ENCODE measurements around the gene PMF1.
A peak's percentile ranks its signal among the peaks of the same experiment; 100 is the strongest.
"Not testable (repeated sequence)": the region's sequence is repeated elsewhere in the genome, so short reads cannot be mapped to it uniquely, and the experiment has no call there.

The PMF1 gene, protein sequence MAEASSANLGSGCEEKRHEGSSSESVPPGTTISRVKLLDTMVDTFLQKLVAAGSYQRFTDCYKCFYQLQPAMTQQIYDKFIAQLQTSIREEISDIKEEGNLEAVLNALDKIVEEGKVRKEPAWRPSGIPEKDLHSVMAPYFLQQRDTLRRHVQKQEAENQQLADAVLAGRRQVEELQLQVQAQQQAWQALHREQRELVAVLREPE

DNA sequence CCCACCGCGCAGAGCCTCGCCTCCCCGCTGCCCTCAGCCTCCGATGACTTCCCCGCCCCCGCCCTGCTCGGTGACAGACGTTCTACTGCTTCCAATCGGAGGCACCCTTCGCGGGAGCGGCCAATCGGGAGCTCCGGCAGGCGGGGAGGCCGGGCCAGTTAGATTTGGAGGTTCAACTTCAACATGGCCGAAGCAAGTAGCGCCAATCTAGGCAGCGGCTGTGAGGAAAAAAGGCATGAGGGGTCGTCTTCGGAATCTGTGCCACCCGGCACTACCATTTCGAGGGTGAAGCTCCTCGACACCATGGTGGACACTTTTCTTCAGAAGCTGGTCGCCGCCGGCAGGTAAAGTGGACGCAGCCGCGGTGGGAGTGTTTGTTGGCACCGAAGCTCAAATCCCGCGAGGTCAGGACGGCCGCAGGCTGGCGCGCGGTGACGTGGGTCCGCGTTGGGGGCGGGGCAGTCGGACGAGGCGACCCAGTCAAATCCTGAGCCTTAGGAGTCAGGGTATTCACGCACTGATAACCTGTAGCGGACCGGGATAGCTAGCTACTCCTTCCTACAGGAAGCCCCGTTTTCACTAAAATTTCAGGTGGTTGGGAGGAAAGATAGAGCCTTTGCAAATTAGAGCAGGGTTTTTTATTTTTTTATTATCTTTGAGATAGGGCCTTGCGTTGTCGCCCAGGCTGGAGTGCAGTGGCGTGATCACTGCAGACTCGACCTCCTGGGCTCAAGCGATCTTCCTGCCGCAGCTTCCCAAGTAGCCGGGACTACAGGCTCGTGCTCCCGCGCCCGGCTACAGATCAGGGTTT, at the start of gene PMF1:
TSS of gene PMF1 (plus strand) at position 175 of the 811 bp plus-strand sequence. CDS start at position 184, 9 bp downstream.
- DNase-seq = peak; percentile 97

DNA sequence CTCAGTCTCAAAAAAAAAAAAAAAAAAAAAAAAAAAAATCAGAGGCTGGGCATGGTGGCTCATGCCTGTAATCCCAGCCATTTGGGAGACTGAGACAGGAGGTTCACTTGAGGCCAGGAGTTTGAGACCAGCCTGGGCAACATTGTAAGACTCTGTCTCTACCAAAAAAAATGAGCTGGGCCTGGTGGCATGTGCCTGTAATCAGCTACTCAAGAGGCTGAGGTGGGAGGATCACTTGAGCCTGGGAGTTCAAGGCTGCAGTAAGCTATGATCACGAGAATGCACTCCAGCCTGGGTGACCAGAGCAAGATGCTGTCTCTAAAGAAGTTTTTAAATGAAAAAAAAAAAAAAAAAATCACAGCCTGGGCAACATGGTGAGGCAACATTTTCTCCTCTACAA, 49.1 kb upstream of the PMF1 start:
- no peak for DNase-seq

DNA sequence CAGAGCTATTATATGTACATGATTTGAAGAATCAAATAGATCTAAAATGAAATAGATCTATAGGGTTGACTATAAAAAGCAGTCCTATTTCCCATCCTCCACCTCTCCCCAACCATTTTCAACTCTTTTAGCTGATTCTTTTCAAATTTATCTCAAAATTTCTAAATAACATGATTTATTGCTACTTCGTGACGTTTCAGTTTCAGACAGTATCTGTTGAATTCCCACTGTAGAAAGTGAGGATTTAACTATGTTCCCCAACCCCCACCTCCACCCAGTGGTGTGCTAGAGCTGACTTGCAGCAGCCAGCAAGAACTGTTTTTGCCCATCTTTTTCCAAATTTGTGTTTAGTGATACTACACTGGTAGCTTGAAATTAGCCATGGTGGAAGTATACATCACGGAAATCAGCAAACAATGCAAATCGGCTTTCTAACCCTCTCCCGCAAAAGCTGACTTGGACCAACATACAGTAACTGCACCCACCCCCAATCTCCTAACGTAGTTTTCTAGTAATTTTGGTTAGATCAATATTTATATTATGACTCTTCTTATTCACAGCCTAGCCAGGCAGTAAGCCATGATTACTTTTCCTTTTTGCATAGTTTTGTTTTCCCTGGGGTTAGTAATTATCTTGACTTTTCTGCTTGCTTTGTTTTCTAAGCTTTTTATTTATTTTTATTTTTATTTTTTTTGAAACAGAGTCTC, 48.5 kb upstream of the PMF1 start:
- no peak for DNase-seq

DNA sequence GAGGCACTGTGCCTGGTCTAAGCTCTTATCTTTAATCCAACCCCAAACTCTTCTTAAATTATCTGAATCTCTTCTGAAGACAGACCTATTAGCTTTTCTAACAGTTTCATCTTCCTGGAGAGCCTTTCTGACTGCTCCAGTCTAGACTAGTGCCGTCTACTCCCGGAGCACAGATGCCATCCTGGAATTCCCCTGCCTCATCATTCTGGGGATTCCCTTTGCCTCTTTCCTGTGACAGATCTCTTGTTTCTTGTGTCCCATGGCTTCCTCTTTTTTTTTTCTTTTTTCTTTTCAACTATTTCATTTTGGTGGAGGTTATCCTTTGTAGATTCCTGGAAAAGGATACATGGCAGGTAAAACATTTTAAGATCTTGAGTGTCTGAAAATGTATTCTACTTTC, 47.7 kb upstream of the PMF1 start:
- DNase-seq = no peak

DNA sequence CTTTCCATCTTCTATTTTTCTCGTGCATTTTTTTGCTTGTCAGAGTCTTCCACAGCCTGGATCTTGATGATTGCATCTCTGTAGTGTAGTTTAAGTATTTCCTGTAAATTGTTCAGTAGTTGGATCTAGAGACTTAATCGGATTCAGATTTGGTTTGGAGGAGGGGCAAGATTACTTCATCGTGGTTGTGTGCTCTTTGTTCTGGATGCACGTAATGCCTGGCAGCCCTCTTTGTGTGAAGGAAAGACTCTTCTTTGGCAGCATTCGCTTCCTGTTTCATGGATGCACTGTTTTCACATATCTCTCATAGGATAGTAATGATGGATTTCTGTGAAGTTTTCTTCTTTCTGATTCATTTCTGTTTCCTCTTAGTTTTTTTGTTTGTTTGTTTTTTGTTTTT, 45.3 kb upstream of the PMF1 start:
- DNase-seq = no peak

DNA sequence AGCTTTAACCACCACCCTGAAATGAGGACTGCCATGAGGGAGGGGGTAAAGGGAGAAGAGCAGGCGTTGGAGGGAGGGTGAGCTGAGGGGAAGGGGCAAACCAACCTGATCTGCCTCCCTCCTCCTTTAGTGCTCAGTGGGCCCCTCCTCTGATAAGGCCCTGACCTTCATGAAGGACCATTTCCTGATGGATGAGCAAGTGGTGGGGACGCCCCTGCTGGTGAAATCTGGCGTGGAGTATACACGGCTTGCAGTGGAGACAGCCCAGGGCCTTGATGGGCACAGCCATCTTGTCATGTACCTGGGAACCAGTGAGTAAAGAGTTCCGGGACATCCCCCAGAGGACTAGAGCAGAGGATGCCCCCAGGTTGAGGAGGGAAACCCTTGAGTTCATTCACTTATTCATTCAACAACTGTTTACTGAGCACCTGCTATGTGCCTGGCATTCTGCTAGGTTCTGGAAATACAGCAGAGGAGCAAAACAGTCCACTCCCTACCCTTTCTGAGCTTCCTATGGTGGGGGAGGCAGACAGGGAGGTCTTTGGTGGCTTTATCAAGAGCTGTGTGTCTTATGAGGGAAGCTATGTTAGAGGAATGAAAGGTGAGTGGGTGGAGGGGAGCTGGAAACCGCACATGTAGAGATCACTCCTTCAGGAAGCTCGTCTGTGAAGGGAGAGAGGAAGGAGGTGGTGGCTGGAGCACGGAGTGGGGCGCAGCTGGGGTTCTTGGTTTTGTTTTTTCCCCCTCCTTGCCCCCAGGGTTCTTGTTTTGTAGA, 39.9 kb upstream of the PMF1 start:
- DNase-seq = no peak

DNA sequence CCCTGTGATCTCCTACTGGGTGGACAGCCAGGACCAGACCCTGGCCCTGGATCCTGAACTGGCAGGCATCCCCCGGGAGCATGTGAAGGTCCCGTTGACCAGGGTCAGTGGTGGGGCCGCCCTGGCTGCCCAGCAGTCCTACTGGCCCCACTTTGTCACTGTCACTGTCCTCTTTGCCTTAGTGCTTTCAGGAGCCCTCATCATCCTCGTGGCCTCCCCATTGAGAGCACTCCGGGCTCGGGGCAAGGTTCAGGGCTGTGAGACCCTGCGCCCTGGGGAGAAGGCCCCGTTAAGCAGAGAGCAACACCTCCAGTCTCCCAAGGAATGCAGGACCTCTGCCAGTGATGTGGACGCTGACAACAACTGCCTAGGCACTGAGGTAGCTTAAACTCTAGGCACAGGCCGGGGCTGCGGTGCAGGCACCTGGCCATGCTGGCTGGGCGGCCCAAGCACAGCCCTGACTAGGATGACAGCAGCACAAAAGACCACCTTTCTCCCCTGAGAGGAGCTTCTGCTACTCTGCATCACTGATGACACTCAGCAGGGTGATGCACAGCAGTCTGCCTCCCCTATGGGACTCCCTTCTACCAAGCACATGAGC, 36.1 kb upstream of the PMF1 start:
- no peak for DNase-seq

DNA sequence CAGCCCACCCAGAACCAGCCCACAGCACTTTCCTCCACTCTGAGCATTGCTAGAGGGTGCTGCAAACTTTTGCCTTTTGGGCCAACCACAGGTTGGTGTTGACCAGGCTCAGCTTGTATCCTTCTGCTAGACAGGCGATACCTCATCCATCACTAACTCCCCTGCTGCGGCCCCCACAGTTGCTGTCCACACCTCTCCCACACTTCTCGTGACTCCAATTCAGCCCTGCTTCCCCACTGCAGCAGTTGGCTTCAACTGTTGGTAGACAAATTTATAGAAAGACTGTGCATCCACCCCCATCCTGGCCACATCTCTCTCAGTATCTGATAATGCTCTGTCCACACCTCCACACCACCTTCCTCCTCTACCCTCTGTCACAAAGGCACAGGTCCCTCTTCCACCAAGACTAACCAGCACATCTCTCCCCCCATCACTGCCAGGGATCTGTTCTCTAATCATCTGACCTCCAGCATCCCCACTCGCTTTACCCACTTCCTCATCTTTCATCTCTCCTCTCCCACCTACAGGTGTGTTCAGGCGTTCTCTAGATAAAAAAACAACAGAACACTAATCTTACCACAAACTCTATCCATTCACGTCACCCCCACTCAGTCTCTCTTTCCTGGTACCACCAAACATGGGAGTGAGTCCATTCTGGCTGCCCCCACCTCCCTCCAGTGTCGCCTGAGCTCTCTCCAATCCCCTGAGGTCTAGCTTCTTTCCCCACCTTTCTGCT, 34.7 kb upstream of the PMF1 start:
- no peak for DNase-seq

DNA sequence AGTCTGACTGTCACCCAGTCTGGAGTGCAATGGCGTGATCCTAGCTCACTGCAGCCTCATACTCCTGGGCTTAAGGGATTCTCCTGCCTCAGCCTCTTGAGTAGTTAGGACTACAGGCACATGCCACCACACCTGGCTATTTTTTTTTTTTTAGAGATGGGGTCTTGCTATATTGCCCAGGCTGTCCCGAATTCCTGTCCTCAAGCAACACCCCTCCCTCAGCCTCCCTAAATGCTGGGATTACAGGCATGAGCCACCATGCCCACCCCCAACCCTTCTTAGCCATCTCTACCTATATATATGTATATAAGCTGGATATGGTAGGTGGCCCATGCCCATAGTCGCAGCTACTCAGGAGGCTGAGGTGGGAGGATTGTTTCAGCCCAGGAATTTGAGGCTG, 32.3 kb upstream of the PMF1 start:
- DNase-seq = no peak

DNA sequence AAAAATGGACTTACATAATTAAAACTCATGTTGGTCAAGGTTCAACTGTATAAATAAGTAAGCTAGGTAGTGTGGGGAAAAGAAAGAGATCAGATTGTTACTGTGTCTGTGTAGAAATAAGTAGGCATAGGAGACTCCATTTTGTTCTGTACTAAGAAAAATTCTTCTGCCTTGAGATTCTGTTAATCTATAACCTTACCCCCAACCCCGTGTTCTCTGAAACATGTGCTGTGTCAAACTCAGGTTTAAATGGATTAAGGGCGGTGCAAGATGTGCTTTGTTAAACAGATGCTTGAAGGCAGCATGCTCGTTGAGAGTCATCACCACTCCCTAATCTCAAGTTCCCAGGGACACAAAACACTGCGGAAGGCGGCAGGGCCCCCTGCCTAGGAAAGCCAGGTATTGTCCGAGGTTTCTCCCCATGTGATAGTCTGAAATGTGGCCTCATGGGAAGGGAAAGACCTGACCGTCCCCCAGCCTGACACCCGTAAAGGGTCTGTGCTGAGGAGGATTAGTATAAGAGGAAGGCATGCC, 31.3 kb upstream of the PMF1 start:
- DNase-seq = not testable (repeated sequence)

DNA sequence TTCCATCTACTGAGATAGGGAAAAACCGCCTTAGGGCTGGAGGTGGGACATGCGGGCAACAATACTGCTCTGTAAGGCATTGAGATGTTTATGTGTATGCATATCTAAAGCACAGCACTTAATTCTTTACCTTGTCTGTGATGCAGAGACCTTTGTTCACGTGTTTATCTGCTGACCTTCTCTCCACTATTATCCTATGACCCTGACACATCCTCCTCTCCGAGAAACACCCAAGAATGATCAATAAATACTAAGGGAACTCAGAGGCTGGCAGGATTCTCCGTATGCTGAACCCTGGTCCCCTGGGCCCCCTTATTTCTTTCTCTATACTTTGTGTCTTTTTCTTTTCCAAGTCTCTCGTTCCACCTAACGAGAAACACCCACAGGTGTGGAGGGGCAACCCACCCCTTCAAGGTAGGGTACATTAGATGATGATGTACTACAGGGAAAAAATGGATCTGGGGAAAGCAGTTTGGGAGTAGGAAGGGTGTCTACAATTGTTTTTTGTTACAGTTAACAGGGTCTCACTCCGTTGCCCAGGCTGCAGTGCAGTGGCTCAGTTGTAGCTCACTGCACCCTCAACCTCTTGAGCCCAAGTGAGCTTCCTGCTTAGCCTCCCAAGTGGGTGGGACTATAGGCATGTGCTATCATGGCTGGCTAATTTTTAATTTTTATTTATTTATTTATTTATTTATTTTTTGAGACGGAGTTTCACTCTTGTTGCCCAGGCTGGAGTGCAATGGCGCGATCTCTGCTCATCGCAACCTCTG, 30.6 kb upstream of the PMF1 start:
- not testable (repeated sequence) for DNase-seq

DNA sequence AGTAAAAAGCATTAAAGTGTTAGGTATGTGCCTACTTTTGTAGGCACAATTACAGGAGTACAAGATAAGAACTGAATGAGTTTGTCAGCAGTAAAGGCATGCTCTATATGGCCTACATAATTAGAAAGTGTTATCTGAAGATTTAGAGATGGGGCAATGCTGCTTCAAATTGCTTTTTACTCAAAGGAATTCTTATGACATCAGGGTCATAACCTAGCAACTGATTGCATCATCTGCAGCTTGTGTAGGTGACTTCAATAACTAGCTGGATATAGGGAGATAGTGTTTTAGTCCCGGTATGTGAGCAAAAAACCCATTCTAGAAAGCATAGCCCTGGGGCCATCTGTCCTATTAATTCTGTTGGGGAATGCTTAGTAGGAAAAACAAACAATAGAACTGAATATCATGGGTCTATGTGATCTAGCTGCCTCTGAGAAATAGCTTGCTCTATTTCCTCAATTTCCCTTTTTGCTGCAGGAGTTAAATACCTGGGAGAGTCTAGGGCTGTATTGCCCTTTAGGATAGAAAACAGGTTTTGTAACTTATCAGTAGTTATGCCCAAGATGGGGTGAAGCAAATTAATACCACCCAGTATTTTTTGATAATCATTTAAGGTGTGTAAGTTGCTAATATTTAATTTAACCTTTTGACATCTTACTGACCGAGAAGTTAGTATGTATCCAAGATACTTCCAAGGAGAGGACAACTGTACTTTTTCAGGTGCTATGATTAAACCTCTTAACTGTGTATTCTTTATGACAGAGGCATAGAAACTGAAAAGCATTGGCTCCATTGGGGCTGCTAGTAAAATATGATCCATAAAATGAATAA, 26.2 kb upstream of the PMF1 start:
- not testable (repeated sequence) for DNase-seq

DNA sequence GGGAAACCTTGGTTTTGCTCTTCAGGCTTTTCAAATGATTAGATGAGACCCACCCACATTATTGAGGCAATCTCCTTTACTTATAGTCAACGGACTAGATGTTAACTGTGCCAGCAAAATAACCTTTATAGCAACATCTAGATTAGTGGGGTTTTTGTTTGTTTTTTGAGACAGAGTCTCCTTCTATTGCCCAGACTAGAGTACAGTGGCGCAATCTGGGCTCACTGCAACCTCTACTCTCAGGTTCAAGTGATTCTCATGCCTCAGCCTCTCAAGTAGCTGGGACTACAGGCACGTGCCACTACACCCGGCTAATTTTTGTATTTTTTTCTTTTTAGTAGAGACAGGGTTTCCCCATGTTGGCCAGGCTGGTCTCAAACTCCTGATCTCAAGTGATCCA, 22.5 kb upstream of the PMF1 start:
- DNase-seq = not testable (repeated sequence)

DNA sequence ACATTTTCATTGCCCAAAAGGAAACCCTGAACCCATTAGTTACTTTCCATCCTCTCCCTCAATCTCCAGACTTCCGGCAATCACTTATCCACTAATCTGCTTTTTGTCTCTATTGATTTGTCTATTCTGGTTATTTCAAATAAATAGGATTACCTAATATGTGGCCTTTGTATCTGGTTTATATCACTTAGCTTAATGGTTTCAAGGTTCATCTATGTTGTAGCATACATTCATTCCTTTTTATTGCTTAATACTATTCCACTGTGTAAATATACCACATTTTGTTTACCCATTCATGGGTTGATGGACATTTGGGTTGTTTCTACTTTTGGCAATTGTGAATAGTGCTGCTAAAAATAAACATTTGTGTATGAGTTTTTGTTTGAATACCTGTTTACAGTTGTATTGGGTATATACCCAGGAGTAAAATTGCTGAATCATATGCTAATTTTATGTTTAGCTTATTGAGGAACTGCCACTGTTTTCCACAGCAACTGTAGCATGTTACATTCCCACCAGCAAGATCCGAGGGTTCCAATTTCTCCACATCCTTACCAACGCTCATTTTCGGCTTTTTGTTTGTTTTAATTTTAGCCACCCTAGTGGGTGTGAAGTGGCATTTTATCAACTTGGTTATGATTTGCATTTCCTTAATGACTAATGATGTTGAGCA, 21.4 kb upstream of the PMF1 start:
- DNase-seq = no peak

DNA sequence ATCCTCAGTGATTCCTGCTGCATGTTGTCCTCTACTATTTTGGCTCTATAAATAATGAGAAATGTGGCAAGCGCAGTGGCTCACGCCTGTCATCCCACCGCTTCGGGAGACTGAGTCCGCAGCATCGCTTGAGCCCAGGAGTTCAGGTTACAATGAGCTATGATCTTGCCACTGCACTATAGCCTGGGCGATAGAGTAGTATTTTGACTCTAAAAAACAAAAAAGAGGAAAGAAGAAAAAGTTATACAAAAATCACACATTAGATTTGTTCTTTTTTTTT, 19.7 kb upstream of the PMF1 start:
- no peak for DNase-seq

DNA sequence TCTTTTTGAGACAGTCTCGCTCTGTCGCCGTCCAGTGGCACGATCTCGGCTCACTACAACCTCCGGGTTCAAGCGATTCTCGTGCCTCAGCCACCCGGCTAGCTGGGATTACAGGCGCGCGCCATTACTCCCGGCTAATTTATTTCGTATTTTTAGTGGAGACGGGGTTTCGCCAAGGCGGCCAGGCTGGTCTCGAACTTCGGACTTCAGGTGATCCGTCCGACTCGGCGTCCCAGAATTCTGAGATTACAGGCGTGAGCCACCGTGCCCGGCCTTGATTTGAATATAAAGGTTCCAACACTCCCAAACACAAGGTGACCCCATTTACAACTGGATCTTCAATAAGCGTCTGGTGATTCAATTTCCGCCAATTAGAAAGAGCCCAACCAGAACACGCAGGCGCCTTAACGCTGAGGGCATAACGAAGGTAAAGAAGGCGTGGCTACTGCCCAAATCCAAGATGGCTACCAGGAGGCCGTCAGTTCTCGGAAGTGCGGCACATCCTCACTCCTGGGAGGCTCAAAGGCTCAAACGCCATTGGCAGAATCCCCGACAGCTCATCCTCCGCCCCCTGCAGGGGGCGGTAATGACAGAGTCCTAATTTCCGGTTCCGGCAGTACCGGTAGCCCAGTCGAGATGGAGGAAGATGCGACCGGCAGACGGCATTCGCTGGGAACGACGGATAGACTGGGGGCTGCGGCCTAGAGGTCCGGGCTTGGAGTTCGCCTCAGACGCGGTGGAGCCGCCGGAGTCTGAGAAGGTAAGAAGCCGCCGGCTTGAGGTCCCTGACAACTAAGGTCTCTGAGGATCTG, 19.1 kb upstream of the PMF1 start, which contains the start of gene SLC25A44:
TSS of gene SLC25A44 (plus strand) at position 617 of the 812 bp plus-strand sequence. CDS start 5,744 bp downstream, outside the sequence.
- DNase-seq = peak; percentile 96 to 98

DNA sequence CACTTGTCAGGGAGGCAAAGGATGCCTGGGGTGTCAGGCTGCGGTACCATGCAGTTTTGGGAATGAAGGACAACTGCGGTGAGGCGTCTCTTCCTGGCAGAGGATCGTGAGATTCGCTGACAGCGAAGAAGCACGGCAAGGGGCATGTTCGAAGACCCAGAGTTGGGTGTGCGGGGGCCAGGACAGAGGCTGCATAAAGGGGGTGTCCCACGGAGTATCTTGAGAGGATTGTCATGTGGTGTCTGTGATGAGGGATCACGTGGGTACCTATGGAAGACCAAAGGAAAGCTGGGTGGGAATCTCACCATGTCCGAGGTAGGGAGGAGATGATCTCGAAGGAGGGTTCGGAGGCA, 18.5 kb upstream of the PMF1 start:
- peak in 1 of 2 donors; percentile 23 for DNase-seq

DNA sequence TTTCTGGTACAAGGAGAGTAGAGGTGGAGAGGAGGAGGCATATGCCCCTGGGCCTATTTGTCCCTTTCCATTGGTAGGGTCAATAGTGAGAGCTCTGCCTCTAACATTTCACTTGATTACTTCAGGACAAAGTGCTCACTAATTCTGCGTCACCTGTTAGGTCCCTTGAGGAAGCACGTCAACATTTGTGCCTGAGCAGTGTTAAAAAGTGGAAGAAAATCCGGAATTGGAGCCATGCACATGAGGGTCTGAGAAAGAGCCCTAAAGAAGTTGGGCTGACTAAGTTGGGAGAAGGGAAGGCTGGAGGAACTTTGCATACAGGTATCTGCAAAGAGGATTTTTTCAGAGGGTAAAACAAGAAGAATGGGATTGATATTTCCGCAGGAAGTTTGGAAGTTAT, 17.0 kb upstream of the PMF1 start:
- no peak for DNase-seq

DNA sequence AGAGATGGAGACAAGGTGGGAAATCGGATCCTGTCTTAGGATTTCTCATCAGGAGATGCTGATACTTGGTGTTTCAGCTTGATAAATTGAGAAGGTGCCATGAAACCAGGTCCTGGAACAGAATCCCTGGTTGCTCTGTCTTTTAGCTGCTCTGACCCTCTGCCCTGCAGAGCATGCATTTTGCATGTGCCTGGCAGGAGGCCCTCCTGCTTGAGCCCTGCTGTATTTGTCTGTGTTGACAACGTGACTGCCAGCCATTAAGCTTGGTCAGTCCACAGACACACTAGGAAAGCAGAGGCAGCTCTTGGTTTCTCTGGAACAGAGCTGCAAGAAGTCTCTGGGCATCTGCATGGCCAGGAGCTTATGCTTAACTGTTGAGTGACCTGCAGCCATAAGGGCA, 16.4 kb upstream of the PMF1 start:
- no peak for DNase-seq
